GM19467 (cell line): Measurements from ENCODE around the gene MANSC1.
"Not testable (repeated sequence)": the region's sequence is repeated elsewhere in the genome, so short reads cannot be mapped to it uniquely, and the experiment has no call there.

Experiments
- ATAC-seq: cut with Tn5 transposase; IDR thresholded peaks from one replicate; pipeline ENCODE4 v1.9.1; 2021; ENCODE audit warnings: mild to moderate bottlenecking, moderate library complexity; ENCODE audit not compliant: unreplicated experiment

The MANSC1 gene

DNA sequence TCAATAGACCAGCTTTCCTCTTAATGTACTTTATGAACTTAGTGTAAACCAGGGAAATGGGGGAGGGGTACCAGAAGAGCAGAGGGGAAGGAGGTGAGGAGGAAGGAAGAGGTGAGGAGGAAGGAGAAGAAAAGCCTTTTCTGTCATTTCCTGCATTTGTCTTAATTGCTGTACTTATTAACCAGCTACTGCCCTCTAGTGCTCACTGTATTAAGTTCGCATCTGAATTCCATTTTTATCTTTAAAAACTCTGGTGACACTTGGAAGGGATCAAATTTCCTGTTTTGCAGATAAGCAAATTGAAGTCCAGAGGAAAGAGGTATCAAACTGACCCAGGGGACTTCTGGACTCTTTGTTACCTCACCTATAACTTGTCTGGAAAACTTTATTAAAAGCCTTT, 22.2 kb downstream of the MANSC1 start:
- ATAC-seq = no peak

DNA sequence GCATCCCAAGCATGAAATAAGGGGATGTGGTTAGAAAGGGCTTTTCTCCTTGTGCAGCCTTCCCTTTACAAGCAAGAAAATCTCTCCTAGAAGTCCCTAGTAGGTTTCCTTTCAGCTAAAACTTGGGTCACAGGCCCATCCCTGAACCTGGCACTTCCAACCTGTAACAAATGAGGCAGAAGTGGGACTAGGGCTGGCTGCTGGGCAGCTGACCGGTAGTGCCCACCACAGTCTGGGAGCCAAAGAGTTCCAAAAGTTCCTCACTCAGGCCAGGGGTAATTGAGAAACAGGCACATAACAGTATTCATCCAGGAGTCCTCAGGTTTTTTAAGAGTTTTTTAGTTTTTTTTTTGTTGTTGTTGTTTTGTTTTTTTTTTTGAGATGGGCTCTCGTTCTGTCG, 23.8 kb downstream of the MANSC1 start:
- ATAC-seq = no peak

DNA sequence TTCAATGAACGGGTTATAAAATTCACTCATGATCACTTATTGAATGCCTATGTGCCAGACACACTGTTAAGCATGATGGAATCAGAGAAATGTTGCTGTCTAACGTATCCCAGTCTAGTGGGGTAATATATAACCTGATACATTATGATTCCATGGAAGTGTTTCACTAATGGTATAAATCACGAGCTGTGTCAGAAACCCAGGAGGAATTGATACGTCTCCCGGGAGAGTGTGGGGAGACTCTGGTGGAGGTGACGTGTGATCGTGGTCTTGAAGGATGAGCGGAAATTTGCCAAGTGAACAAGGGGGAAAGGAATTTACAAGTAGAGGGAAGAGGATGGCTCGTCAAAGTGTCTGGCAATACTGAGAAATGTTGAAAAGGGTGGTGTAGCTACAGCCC, 26.5 kb downstream of the MANSC1 start:
- ATAC-seq = no peak

DNA sequence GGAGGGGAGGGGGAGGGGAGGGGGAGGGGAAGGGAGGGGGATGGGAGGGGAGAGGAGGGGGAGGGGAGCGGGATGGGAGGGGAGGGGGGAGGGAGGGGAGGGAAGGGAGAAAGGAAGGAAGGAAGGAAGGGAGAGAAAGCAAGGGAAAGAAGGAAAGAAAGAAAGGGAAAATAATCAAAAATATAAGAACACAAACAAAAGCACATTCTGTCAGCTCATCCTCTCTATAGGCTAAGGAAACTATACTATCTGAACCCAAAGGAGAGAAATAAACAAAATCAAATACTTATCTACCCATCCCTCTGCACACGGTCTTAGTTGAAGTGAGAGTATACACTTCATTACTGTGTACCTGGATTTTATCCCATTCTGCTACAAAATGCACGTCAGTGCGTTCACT, 26.9 kb downstream of the MANSC1 start:
- ATAC-seq = no peak

DNA sequence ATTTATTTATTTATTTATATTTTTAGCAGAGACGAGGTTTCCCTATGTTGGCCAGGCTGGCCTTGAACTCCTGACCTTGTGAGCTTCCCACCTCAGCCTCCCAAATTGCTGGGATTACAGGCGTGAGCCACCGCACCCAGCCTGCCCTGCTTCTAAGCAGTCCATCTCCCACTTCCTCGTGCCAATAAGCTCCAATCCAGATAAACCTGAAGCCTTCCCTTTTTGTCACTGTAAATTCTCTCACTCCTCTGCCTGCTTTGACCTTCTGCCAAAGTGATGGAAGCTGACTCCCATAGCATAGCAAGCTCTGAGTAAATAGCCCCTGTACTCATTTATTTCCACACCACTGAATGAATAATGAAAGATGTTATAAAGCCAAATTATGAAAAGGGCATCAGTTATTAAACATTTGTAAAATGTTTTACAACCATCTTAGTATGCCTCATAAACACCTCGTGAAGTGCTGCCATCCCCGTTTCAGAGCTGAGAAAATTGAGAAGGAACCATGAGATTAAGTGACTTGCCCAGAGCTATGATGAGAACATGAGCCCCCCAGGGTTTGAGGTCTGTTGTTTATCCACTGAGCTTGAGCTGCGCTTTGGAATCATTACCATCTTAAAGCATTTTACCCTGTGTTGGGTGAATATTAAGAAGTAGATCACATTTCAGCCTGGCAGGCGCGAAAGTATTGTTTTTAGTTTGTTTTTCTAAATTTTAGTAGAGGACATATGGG, 30.4 kb downstream of the MANSC1 start:
- ATAC-seq = no peak

DNA sequence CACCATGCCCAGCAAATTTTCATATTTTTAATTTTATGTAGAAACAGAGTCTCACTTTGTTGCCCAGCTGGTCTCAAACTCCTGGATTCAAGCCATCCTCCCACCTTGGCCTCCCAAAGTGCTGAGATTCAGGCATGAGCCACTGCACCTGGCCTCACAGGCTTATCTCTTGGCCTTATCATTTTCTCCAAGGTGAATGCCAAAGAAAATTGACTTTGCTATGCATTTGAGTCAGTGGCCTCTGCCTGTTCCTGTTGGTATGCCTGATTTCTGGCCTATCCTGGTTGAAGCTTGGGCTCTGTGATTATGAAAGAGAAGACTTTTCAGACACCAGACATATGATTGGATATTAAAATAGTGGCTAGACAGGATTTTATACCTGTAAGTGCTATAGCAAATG, 34.2 kb downstream of the MANSC1 start:
- no peak for ATAC-seq

DNA sequence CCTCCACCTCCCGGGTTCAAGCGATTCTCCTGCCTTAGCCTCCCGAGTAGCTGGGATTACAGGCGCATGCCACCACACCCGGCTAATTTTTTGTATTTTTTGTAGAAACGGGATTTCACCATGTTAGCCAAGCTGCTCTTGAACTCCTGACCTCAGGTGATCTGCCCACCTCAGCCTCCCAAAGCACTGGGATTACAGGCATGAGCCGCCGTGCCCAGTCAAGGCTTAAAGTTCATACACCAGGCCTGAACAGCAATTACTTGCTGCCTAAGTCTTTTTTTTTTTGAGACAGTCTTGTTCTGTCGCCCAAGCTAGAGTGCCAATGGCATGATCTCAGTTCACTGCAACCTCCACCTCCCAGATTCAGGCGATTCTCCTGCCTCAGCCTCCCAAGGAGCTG, 39.3 kb downstream of the MANSC1 start:
- ATAC-seq = not testable (repeated sequence)

DNA sequence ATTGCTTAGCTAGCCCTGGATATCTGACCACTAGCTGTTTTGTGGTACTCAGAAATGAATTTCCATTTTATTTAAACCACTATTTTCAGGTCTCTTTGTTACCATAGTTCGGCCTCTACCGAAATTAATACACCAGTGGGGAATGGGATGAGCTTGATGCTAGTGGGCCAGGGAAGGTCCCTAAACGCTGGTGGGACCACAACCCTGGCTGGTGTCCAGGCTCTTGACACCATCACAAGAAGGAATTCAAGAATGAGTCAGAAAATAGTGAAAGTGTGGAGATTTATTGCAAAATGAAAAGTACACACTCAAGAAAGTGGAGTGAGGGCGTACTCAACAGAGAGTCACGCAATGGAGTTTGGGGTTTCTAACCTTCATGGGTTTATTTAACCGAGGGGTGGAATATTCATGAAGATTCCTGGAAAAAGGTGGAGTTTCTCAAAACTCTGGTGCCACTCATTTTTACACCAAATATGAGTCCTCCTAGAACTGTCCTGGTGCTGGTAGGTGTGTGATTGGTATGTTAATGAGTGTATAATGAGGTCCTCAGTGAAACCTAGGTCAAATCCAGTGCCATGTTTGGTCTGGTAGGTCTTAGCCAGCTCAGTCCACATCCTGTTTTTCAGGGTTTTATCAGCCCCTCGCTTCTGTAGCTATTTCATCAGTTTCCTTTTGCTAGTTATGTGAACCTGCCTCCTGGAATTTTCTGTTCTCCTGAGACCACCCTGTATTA, 44.3 kb downstream of the MANSC1 start:
- no peak for ATAC-seq

DNA sequence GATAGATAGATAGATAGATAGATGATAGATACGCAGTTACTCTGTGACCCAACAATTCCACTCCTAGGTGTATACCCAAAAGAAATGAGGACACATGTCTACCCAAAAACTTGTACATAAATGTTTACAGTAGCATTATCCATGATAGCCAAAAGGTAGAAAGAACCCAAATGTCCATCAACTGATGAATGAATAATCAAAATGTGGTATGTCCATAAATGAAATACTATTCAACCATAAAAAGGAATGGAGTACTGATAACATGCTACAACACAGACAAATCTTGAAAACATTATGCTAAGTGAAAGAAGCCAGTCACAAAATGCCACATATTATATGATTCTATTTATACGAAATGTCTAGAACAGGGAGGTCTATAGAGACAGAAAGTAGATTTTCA, 47.1 kb downstream of the MANSC1 start:
- no peak for ATAC-seq

DNA sequence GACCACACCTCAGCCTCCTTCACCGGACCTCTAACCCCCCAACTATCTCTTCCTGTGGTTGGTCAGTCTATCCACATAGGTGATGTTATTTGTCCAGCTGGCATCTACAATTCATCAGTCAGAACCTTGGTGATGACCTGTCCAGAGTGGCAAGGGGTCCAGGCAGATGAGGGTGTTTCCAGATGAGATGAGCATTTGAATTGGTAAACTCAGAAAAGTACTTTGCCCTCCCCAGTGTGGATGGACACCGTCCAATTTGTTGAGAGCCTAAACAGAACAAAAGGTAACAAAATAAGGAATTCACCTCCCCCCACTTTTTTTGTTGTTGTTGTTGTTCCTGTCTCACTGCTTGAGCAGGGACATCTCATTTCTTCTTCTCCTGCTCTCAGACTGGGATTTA, 48.9 kb downstream of the MANSC1 start:
- ATAC-seq = no peak

DNA sequence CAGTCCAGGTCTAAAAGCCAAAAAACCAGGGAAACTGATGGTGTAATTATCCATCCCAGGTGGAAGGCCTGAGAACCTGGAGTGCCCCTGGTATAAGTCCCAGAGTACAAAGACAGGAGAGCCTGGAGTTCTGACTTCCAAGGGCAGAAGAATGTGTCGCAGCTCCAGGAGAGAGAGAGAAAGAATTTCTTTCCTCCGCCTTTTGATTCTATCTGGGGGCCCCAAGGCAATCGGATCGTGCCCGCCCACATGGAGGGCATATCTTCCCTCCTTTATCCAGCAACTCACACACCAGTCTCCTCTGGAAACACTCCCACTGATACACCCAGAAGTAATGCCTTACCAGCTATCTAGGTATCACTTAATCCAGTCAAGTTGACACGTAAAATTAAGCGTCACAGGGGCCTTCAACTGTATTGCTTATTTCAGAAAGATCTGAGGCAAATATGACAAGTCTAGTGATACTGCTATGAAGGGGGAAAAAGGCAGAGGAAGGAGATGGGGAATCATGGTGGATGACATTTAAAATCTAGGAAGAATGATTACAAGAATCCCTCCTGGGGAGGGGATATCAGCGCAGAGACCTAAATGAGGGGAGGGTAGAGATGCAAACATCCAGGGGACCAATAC, 52.7 kb downstream of the MANSC1 start:
- no peak for ATAC-seq

DNA sequence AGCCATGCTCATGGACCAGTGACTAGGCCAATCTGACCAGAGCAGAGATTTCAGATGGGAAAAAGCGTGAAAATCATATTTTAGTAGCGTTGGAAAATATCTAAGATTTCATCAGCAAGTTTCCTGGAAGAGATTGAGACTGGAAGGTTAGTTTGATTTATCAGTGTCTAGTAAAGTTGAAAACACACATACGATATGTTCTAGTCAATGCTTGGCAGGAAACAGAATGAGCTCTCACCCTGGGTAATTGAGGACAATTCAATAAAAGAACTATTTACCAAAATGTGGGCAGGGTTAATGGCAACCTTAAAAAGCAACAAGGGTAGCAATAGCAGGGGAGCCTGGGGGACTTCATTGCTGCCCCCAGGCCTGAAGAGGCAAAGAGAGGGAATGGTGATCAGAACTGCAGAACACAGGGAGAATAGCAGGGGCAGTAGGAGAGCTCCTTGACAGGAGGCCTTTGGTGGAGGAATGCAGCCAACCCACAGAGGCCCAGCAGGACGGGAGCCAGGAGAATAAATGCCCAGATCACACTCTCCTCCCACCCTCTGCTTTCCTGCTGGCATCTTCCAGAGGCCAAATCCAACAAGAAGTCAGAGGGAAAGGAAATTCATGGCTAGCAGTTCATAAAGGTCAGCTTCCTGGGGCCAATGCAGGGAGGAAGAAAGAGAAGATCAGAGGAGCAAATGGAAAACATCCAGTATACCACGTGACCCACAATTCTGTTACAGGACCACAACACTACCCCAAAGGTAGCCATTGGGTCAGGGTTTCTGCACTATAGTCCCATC, 55.6 kb downstream of the MANSC1 start:
- ATAC-seq = no peak

DNA sequence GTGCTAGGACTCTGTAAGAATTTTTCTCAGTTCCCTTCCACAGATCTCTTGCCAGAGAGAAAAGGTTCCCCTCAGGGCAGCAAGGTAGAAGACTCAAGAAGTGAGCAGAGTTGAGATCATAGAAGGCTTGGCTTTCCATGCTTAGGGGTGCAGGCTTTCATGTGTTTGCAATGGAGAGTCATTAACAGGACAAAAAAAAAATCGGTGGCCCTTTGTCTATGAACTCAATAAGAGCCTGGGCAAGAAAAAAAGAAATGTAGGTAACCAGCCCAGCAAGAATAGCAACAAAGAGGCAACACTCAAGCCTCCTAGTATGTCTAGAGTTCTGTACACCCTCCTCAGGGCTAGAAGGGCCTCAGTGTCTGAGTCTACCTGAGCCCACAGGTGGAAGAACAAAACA, 59.8 kb downstream of the MANSC1 start:
- ATAC-seq = no peak

DNA sequence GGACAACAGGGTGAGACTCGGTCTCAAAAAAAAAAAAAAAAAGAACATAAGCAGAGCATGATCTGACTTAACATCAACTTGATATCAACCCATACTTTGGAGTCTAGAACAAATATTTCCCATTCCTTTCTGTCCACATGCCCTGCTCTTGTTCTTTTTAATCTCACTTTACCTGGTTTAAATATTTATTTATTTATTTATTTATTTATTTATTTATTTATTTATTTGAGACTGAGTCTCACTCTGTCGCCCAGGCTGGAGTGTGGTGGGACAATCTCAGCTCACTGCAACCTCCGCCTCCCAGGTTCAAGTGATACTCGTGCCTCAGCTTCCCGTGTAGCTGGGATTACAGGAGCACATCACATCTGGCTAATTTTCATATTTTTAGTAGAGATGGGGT, 63.6 kb downstream of the MANSC1 start:
- no peak for ATAC-seq

DNA sequence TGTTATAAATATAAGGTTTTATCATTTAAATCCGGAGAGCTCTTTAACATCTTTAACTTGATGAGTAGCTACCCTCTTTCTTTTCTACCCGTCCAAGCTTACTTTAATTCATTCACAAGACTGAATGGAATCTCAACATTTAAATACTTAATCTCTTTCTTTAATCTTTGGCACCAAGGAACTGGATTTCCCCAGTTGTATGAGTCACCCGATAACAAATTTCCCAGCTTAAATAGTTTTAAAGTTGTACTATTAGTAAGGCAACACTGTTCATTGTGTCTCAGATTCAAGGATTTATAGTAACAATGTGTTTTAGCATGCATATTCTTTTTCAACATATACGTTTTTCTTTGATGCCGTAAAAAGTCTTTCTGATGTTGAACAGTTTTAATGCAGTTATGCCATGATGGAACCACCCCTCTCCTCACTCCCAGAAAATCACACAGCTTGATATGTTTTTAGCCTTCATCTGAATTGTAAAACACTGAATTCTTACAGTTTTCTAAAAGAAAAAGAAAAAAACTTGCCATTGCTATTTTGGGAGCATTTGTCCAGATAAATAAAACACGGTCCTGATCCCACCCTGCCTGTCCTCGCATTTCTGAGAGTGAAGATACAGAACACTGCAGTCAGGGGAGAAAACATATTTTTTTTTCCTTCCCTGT, 67.1 kb downstream of the MANSC1 start:
- no peak for ATAC-seq

DNA sequence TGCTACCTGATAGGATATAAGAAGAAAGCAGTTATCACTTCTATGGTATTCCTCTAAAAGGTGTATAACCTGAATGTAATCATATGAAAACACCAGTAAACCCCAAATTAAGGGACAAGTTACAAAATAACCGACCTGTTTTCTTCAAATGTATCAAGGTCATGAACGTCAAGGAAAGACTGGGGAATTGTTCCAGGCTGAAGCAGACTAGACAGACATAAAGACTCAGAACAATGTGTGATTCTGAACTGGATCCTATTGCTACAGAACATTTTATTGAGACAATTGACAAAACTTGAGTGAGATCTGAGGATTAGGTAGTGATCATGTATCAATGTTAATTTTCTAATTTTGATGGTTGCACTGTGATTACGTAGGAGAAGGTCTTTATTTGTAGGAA, 67.8 kb downstream of the MANSC1 start:
- ATAC-seq = no peak

DNA sequence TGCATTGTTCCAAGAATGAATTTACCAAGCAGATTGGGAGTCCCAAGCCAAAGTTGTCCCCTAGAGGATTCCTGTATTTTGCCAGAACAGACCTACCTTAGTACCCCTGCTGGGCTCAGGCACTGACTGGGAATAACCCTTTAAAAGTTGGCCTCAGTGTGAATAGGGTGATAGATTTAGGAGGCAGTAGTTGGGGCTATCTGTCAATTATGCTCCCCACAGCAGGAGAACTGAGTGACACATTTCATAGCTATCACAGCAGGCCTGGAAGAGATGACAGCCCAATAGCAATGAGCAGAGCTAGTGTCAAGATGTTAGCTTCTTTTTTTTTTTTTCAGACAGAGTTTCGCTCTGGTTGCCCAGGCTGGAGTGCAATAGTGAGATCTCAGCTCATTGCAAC, 68.9 kb downstream of the MANSC1 start:
- no peak for ATAC-seq

DNA sequence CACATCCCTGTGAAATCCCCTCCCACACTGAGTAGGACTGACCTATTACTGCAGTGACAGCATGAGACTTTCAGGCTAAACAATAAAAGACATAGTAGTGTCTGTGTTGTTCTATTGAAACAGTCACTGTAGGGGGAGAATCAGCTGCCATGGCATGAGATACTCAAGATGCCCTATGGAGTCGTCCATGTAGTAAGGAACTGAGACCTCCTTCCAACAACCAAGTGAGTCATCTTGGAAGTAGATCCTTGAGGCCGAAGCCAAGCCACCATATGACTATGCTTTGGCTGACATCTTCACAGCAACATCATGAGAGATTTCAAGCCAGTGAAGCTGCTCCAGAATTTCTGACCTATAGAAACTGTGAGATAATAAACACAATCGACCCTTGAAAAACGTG, 71.1 kb downstream of the MANSC1 start:
- no peak for ATAC-seq
